Activated CD4-positive, alpha-beta T cell treated with anti-CD3 and anti-CD28 coated beads for 1 hour (primary cell): Measurements from ENCODE around the gene ITPR1.

Source experiments
- DNase-seq: peaks from one replicate; pipeline ENCODE4 v3.0.0-alpha.2; 2020

Gene ITPR1

GRCh38 chr3:4690277-4690676 lies 197.1 kb downstream of the ITPR1 start:
- DNase-seq, result no peak

GRCh38 chr3:4693620-4694019 lies 200.5 kb downstream of the ITPR1 start:
- no peak for DNase-seq

- DNase-seq, result no peak
Observed at GRCh38 chr3:4695846-4696245, 202.7 kb downstream of the ITPR1 start.

- DNase-seq, result no peak
Observed at GRCh38 chr3:4696266-4696665, 203.1 kb downstream of the ITPR1 start.

GRCh38 chr3:4698125-4698821 lies 205.1 kb downstream of the ITPR1 start:
- DNase-seq, result no peak

GRCh38 chr3:4703054-4703480 lies 209.9 kb downstream of the ITPR1 start:
- DNase-seq, result no peak

GRCh38 chr3:4704552-4704951 lies 211.4 kb downstream of the ITPR1 start:
- no peak for DNase-seq

GRCh38 chr3:4707324-4707723 lies 214.2 kb downstream of the ITPR1 start:
- DNase-seq, result no peak

- no peak for DNase-seq
Observed at GRCh38 chr3:4708230-4708629, 215.1 kb downstream of the ITPR1 start.

- DNase-seq, result no peak
Observed at GRCh38 chr3:4709341-4709740, 216.2 kb downstream of the ITPR1 start.

- DNase-seq, result no peak
Observed at GRCh38 chr3:4710191-4710590, 217.0 kb downstream of the ITPR1 start.

GRCh38 chr3:4711680-4711992 lies 218.5 kb downstream of the ITPR1 start:
- DNase-seq, result no peak

GRCh38 chr3:4712109-4712508 lies 219.0 kb downstream of the ITPR1 start:
- DNase-seq, result no peak

- DNase-seq, result no peak
Observed at GRCh38 chr3:4714045-4714444, 220.9 kb downstream of the ITPR1 start.

GRCh38 chr3:4716266-4716665 lies 223.1 kb downstream of the ITPR1 start:
- DNase-seq, result no peak

- DNase-seq, result no peak
Observed at GRCh38 chr3:4716706-4717362, 223.7 kb downstream of the ITPR1 start.

GRCh38 chr3:4717363-4717740 lies 224.2 kb downstream of the ITPR1 start:
- no peak for DNase-seq

GRCh38 chr3:4718179-4718736 lies 225.1 kb downstream of the ITPR1 start:
- no peak for DNase-seq

GRCh38 chr3:4719046-4719501 lies 225.9 kb downstream of the ITPR1 start:
- DNase-seq, result no peak

GRCh38 chr3:4720316-4721075 lies 227.3 kb downstream of the ITPR1 start:
- DNase-seq, result no peak

GRCh38 chr3:4721511-4721911 lies 228.4 kb downstream of the ITPR1 start:
- DNase-seq, result no peak

- DNase-seq, result no peak
Observed at GRCh38 chr3:4722103-4722502, 229.0 kb downstream of the ITPR1 start.

- no peak for DNase-seq
Observed at GRCh38 chr3:4724051-4724629, 231.0 kb downstream of the ITPR1 start.
